Esophagus squamous epithelium (tissue), 5 donors: Measurements from ENCODE around the gene MROH2A. TPM values are rescaled to one million over a fixed set of nuclear protein-coding genes. Genes with fewer than 3 reads are reported as not detected.

Source experiments
- DNase-seq: peaks from one replicate; lab custom pipeline; 2025; lab: John Stamatoyannopoulos, UW
- H3K27ac ChIP-seq, 4 donors: fragments of 200-600 bp; sonication (generic); one replicate each; pipeline ENCODE4 v1.5.1; 2016 to 2019; ENCODE audit warnings: mild to moderate bottlenecking in 1 of 4
- H3K27me3 ChIP-seq, 4 donors: fragments of 200-600 bp; sonication (generic); 1 replicate in 3 of 4; 2 replicates in 1 of 4; pipeline versions ENCODE4 v1.5.1 to v1.6.0; 2017 to 2021; ENCODE audit warnings: antibody characterized with exemption in 1 of 4
- H3K36me3 ChIP-seq, 3 donors: fragments of 200-600 bp; sonication (generic); one replicate each; pipeline ENCODE4 v1.5.1; 2016 to 2019
- H3K4me1 ChIP-seq, 3 donors: fragments of 200-600 bp; sonication (generic); one replicate each; pipeline ENCODE4 v1.5.1; 2017 to 2019
- H3K4me3 ChIP-seq, 4 donors: fragments of 200-600 bp; sonication (generic); 1 replicate in 3 of 4; 2 replicates in 1 of 4; pipeline ENCODE4 v1.5.1; 2016 to 2019; ENCODE audit warnings: mild to moderate bottlenecking in 2 of 4, moderate library complexity in 1 of 4
- H3K9me3 ChIP-seq, 3 donors: fragments of 200-600 bp; sonication (generic); one replicate each; pipeline ENCODE4 v1.5.1; 2016 to 2019
- CTCF ChIP-seq, 6 experiments: fragments of 450-650 bp in 4 of 6; fragments of 200-600 bp in 2 of 6; sonication (generic) in 2 of 6; IDR thresholded peaks; one replicate each; pipeline ENCODE4 v1.5.1; 2016 to 2019; ENCODE audit warnings: antibody characterized with exemption in 6 of 6, mild to moderate bottlenecking in 4 of 6, moderate library complexity in 4 of 6
- POLR2A ChIP-seq, 4 donors: fragments of 450-650 bp; IDR thresholded peaks; one replicate each; pipeline ENCODE4 v1.6.1; 2017; ENCODE audit warnings: antibody characterized with exemption in 4 of 4, mild to moderate bottlenecking in 4 of 4, moderate library complexity in 3 of 4
- WGBS, 2 donors: methylation state at CpG; one replicate each; pipeline ENCODE4 v1.1.5; 2018; 5-methylcytosine and 5-hydroxymethylcytosine counted together
- intact Hi-C: fragments of 100-400 bp; cut with DNase I; formaldehyde crosslinking; loops from one replicate; pipeline ENCODE4 v1.15.0; 2022
- total RNA-seq, 4 donors: library from RNA; depleted of rRNA; stranded (reverse); fragments of >200 nt; gene quantifications; one replicate each; pipeline ENCODE4 v1.1.0, GENCODE V29; 2016
- donor health status: DM: yes; HTN: yes; CAD: no.

Gene MROH2A
- total RNA-seq, 4 donors from 2014 or later, result under 0.01 to 2.1 (median 0.57) TPM

GRCh38 chr2:233830111-233830802 lies 52.1 kb downstream of the MROH2A start:
- DNase-seq, result no peak
- intact Hi-C loops, result loop anchor here (5.0 kb wide), 1 partner anchor 378 kb away; no protein-coding TSS in a partner anchor
- 100% methylated on average over 1 of the region's 6 CpGs; no CpG with 5 or more reads in 1 of the 2 donors for WGBS, 2 donors
- no peaks in the 10 kb centered on the region for H3K9me3 ChIP-seq
- TF ChIP-seq POLR2A (IDR thresholded peaks at IDR 0.05) (no peak), CTCF (IDR thresholded peaks at IDR 0.05) (no peak)
- H3K27ac ChIP-seq, result no peak overlapping the region
- no peak overlapping the region for H3K4me3 ChIP-seq
- no peaks in the 10 kb centered on the region for H3K36me3 ChIP-seq
- H3K27me3 ChIP-seq, result no peaks in the 10 kb centered on the region
- H3K4me1 ChIP-seq, result peaks cover 0 to 24% (median 5%) of the 10 kb centered on the region in 3 donors

- DNase-seq, result no peak
- WGBS, 2 donors, result 52 to 94% methylated on average over 2 to 7 of the region's 14 CpGs
- H3K4me1 ChIP-seq, result peaks cover 0 to 24% (median 5%) of the 10 kb centered on the region in 3 donors
- TF ChIP-seq POLR2A (IDR thresholded peaks at IDR 0.05) (no peak), CTCF (IDR thresholded peaks at IDR 0.05) (no peak)
- H3K36me3 ChIP-seq, result no peaks in the 10 kb centered on the region
- H3K4me3 ChIP-seq, result no peak overlapping the region
- no peak overlapping the region for H3K27ac ChIP-seq
- H3K9me3 ChIP-seq, result no peaks in the 10 kb centered on the region
- no peaks in the 10 kb centered on the region for H3K27me3 ChIP-seq
- intact Hi-C loops, result loop anchor here (5.0 kb wide), 1 partner anchor 379 kb away; no protein-coding TSS in a partner anchor
These were observed 53.0 kb downstream of the MROH2A start for GRCh38 chr2:233831011-233831721.

- no peaks in the 10 kb centered on the region for H3K9me3 ChIP-seq
- H3K27ac ChIP-seq, result no peak overlapping the region
- H3K4me1 ChIP-seq, result peaks cover 0 to 24% (median 5%) of the 10 kb centered on the region in 3 donors
- 69 to 91% methylated on average over 4 to 6 of the region's 6 CpGs for WGBS, 2 donors
- DNase-seq, result no peak
- intact Hi-C loops, result loop anchor here (5.0 kb wide), 1 partner anchor 380 kb away; no protein-coding TSS in a partner anchor
- no peak overlapping the region for H3K4me3 ChIP-seq
- TF ChIP-seq POLR2A (IDR thresholded peaks at IDR 0.05) (no peak), CTCF (IDR thresholded peaks at IDR 0.05) (no peak)
- H3K36me3 ChIP-seq, result no peaks in the 10 kb centered on the region
- no peaks in the 10 kb centered on the region for H3K27me3 ChIP-seq
These were observed 53.7 kb downstream of the MROH2A start for GRCh38 chr2:233831861-233832260.

GRCh38 chr2:233832414-233832813 lies 54.3 kb downstream of the MROH2A start:
- no peak for DNase-seq
- 45 to 56% methylated on average over 8 of the region's 9 CpGs for WGBS, 2 donors
- H3K27me3 ChIP-seq, result no peaks in the 10 kb centered on the region
- H3K36me3 ChIP-seq, result no peaks in the 10 kb centered on the region
- H3K27ac ChIP-seq, result no peak overlapping the region
- no peak overlapping the region for H3K4me3 ChIP-seq
- intact Hi-C loops, result loop anchor here (5.0 kb wide), 1 partner anchor 380 kb away; no protein-coding TSS in a partner anchor
- no peaks in the 10 kb centered on the region for H3K9me3 ChIP-seq
- TF ChIP-seq POLR2A (IDR thresholded peaks at IDR 0.05), result no peak
- no peak for TF ChIP-seq CTCF (IDR thresholded peaks at IDR 0.05)
- peaks cover 0 to 24% (median 5%) of the 10 kb centered on the region in 3 donors for H3K4me1 ChIP-seq

- intact Hi-C loops, result loop anchor here (5.0 kb wide), 1 partner anchor 381 kb away; no protein-coding TSS in a partner anchor
- TF ChIP-seq CTCF (IDR thresholded peaks at IDR 0.05) (peak in 5 of 6 experiments; percentile 29 to 50 (median 38)), POLR2A (IDR thresholded peaks at IDR 0.05) (no peak)
- H3K36me3 ChIP-seq, result no peaks in the 10 kb centered on the region
- no peaks in the 10 kb centered on the region for H3K9me3 ChIP-seq
- no peak overlapping the region for H3K27ac ChIP-seq
- 40 to 91% methylated on average over 2 to 7 of the region's 7 CpGs for WGBS, 2 donors
- H3K4me1 ChIP-seq, result peaks cover 0 to 24% (median 5%) of the 10 kb centered on the region in 3 donors
- no peaks in the 10 kb centered on the region for H3K27me3 ChIP-seq
- no peak overlapping the region for H3K4me3 ChIP-seq
- no peak for DNase-seq
These were observed 54.8 kb downstream of the MROH2A start for GRCh38 chr2:233832869-233833311.
